Kidney (tissue), 14 donors: ENCODE data around the gene IKZF1. TPM values are rescaled to one million over a fixed set of nuclear protein-coding genes. Genes with fewer than 3 reads are reported as not detected.

Experiments used
- DNase-seq, 5 donors: peaks; one replicate each; pipeline ENCODE4 v3.0.0-alpha.2; 2013 to 2020
- FAIRE-seq: peaks from 2 replicates; lab custom pipeline; 2012; peaks lifted over from hg19 to GRCh38; lab: Jason Lieb, UNC
- H3K27ac ChIP-seq, 2 donors: one replicate each; pipeline ENCODE4 v1.7.0; 2013; ENCODE audit warnings: low read depth in 2 of 2, low read length in 2 of 2, inconsistent platforms in 1 of 2
- H3K27me3 ChIP-seq: one replicate; pipeline ENCODE4 v1.7.1; 2013; ENCODE audit warnings: low read length, inconsistent platforms; ENCODE audit not compliant: control insufficient read depth, insufficient read depth
- H3K36me3 ChIP-seq, 3 donors: one replicate each; pipeline versions ENCODE4 v1.7.0 to v1.7.1; 2013; ENCODE audit warnings: low read length in 3 of 3, control low read depth in 1 of 3, inconsistent platforms in 1 of 3; ENCODE audit not compliant: insufficient read depth in 3 of 3, control insufficient read depth in 2 of 3
- H3K4me1 ChIP-seq, 3 donors: one replicate each; pipeline versions ENCODE4 v1.7.0 to v1.7.1; 2013; ENCODE audit warnings: low read length in 3 of 3, inconsistent platforms in 1 of 3, low read depth in 1 of 3; ENCODE audit not compliant: control insufficient read depth in 2 of 3, insufficient read depth in 2 of 3
- H3K4me3 ChIP-seq, 3 donors: one replicate each; pipeline versions ENCODE4 v1.7.0 to v1.8.1; 2013; ENCODE audit warnings: low read length in 3 of 3, control low read depth in 1 of 3, inconsistent platforms in 1 of 3
- H3K9ac ChIP-seq, 3 donors: one replicate each; pipeline versions ENCODE4 v1.7.0 to v1.7.1; 2013; ENCODE audit warnings: low read length in 3 of 3, control low read depth in 1 of 3, inconsistent platforms in 1 of 3
- H3K9me3 ChIP-seq, 3 donors: one replicate each; pipeline versions ENCODE4 v1.7.0 to v1.7.1; 2013; ENCODE audit warnings: low read length in 3 of 3, control low read depth in 1 of 3, inconsistent platforms in 1 of 3; ENCODE audit not compliant: control insufficient read depth in 2 of 3, insufficient read depth in 1 of 3
- intact Hi-C: fragments of 100-400 bp; cut with DNase I; formaldehyde crosslinking; loops from one replicate; pipeline ENCODE4 v1.11.1; 2022
- polyA plus RNA-seq: library from polyadenylated mRNA; stranded (reverse); fragments of 350-450 nt; fragmentation: Illumina TruSeq; extraction: RNeasy Lipid Tissue Mini Kit (QIAGEN cat#74804); gene quantifications from one replicate; pipeline ENCODE4 v1.2.3, GENCODE V29; 2014; ENCODE audit warnings: low read depth, low replicate concordance; ENCODE audit not compliant: insufficient read depth
- total RNA-seq: library from RNA; stranded (reverse); fragmentation: NEBNext Ultra II Directional; extraction: Animal tissue kit (Norgen Biotek cat#: 25700); gene quantifications from one replicate; pipeline ENCODE4 v1.2.1, GENCODE V29; 2021
- TF ChIP-seq, protein P1 (sequence below): IDR thresholded peaks from 3 replicates; pipeline ENCODE4 v1.5.1; 2012; ENCODE audit warnings: mild to moderate bottlenecking, moderate library complexity, borderline replicate concordance; ENCODE audit not compliant: insufficient read depth; ENCODE audit errors: extremely low read depth
- donor health status: control.
- donor health status: control.
- donor health status: control.
- donor health status: control.
- donor health status: control.
- donor health status: DM: yes; HTN: yes; CAD: no.
- donor health status: Normal renal cell carcinoma (clear cell type).

The IKZF1 gene
- total and polyA plus RNA-seq, 2 donors from 2014 or later: 0.52 to 36.8 TPM

- no peak for FAIRE-seq
- TF ChIP-seq, protein P1, sequence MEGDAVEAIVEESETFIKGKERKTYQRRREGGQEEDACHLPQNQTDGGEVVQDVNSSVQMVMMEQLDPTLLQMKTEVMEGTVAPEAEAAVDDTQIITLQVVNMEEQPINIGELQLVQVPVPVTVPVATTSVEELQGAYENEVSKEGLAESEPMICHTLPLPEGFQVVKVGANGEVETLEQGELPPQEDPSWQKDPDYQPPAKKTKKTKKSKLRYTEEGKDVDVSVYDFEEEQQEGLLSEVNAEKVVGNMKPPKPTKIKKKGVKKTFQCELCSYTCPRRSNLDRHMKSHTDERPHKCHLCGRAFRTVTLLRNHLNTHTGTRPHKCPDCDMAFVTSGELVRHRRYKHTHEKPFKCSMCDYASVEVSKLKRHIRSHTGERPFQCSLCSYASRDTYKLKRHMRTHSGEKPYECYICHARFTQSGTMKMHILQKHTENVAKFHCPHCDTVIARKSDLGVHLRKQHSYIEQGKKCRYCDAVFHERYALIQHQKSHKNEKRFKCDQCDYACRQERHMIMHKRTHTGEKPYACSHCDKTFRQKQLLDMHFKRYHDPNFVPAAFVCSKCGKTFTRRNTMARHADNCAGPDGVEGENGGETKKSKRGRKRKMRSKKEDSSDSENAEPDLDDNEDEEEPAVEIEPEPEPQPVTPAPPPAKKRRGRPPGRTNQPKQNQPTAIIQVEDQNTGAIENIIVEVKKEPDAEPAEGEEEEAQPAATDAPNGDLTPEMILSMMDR: no peak
- no peaks in the 10 kb centered on the region for H3K27me3 ChIP-seq
Measured at GRCh38 chr7:50348469-50349162, 44.1 kb downstream of the IKZF1 start.

GRCh38 chr7:50349399-50349798, 44.9 kb downstream of the IKZF1 start:
- DNase-seq (no peak), FAIRE-seq (no peak)
- no peak overlapping the region for H3K27ac ChIP-seq
- no peaks in the 10 kb centered on the region for H3K4me1 ChIP-seq
- H3K4me3 ChIP-seq: no peak overlapping the region
- TF ChIP-seq, protein P1: no peak
- H3K9me3 ChIP-seq: no peaks in the 10 kb centered on the region
- no peak overlapping the region for H3K9ac ChIP-seq
- intact Hi-C loops: no loop called here
- no peaks in the 10 kb centered on the region for H3K36me3 ChIP-seq
- H3K27me3 ChIP-seq: no peaks in the 10 kb centered on the region

More at GRCh38 chr7:50348469-50349162, 44.1 kb downstream of the IKZF1 start:
- Histone ChIP-seq H3K27ac (no peak overlapping the region), H3K9me3 (no peaks in the 10 kb centered on the region), H3K4me3 (no peak overlapping the region), H3K36me3 (no peaks in the 10 kb centered on the region), H3K4me1 (no peaks in the 10 kb centered on the region), H3K9ac (no peak overlapping the region)
- no peak for DNase-seq
- intact Hi-C loops: no loop called here

GRCh38 chr7:50349963-50350944, 45.7 kb downstream of the IKZF1 start:
- FAIRE-seq: no peak
- Histone ChIP-seq H3K27me3 (no peaks in the 10 kb centered on the region), H3K4me1 (no peaks in the 10 kb centered on the region), H3K9ac (no peak overlapping the region), H3K9me3 (no peaks in the 10 kb centered on the region), H3K36me3 (no peaks in the 10 kb centered on the region), H3K27ac (no peak overlapping the region), H3K4me3 (no peak overlapping the region)
- DNase-seq: no peak
- TF ChIP-seq, protein P1: no peak
- intact Hi-C loops: no loop called here
